CD4-positive, alpha-beta memory T cell (primary cell): ENCODE data around the gene SLC7A5. TPM values are rescaled to one million over a fixed set of nuclear protein-coding genes. Genes with fewer than 3 reads are reported as not detected.

Experiments
- CTCF ChIA-PET: fragments of 350-600 bp; sonication (Branson Sonifier 250); formaldehyde crosslinking; loops from one replicate; lab custom pipeline; 2021; ENCODE audit warnings: inconsistent platforms; ENCODE audit not compliant: partially characterized antibody; lab: Charles Lee
- POLR2A ChIA-PET: fragments of 350-600 bp; sonication (Branson Sonifier 250); formaldehyde crosslinking; loops from one replicate; lab custom pipeline; 2021; ENCODE audit not compliant: partially characterized antibody; lab: Charles Lee
- DNase-seq, 5 donors: peaks; one replicate each; pipeline versions ENCODE4 v3.0.0 to v3.0.0-alpha.2; 2020 to 2022; ENCODE audit warnings: mixed read lengths in 1 of 5
- H3K27ac ChIP-seq: one replicate; pipeline ENCODE4 v1.7.0; 2013; ENCODE audit warnings: low read depth, low read length
- H3K27me3 ChIP-seq: 2 replicates; pipeline ENCODE4 v1.7.0; 2013; ENCODE audit warnings: mild to moderate bottlenecking, low read length, moderate library complexity; ENCODE audit not compliant: insufficient read depth
- H3K36me3 ChIP-seq: 2 replicates; pipeline ENCODE4 v1.7.0; 2013; ENCODE audit warnings: mild to moderate bottlenecking, low read length, moderate library complexity; ENCODE audit not compliant: insufficient read depth
- H3K4me1 ChIP-seq: 2 replicates; pipeline ENCODE4 v1.7.0; 2013; ENCODE audit warnings: mild to moderate bottlenecking, low read length, moderate library complexity; ENCODE audit not compliant: insufficient read depth
- H3K4me3 ChIP-seq, 2 donors: one replicate each; pipeline ENCODE4 v1.7.0; 2013; ENCODE audit warnings: low read length in 2 of 2, mild to moderate bottlenecking in 1 of 2
- H3K9me3 ChIP-seq, 2 donors: one replicate each; pipeline ENCODE4 v1.7.0; 2013; ENCODE audit warnings: low read length in 2 of 2, control low read depth in 1 of 2; ENCODE audit not compliant: control insufficient read depth in 1 of 2
- H3K27ac Mint-ChIP-seq, 7 donors: one replicate each; pipeline ENCODE4 v1.8.0; 2020 to 2021; ENCODE audit warnings: mixed read lengths in 7 of 7, mild to moderate bottlenecking in 6 of 7, inconsistent platforms in 3 of 7, moderate library complexity in 3 of 7
- H3K27me3 Mint-ChIP-seq, 2 donors: one replicate each; pipeline ENCODE4 v1.8.0; 2020 to 2021; ENCODE audit warnings: mixed read lengths in 2 of 2
- H3K36me3 Mint-ChIP-seq, 2 donors: one replicate each; pipeline ENCODE4 v1.8.0; 2020 to 2021; ENCODE audit warnings: mixed read lengths in 2 of 2, inconsistent platforms in 1 of 2, mild to moderate bottlenecking in 1 of 2
- H3K4me1 Mint-ChIP-seq, 4 donors: one replicate each; pipeline ENCODE4 v1.8.0; 2020 to 2021; ENCODE audit warnings: mixed read lengths in 4 of 4, mild to moderate bottlenecking in 1 of 4
- H3K4me3 Mint-ChIP-seq, 8 donors: one replicate each; pipeline ENCODE4 v1.8.0; 2020 to 2021; ENCODE audit warnings: mixed read lengths in 8 of 8, mild to moderate bottlenecking in 7 of 8, moderate library complexity in 6 of 8, inconsistent platforms in 3 of 8
- H3K9me3 Mint-ChIP-seq, 8 donors: one replicate each; pipeline ENCODE4 v1.8.0; 2020 to 2021; ENCODE audit warnings: mixed read lengths in 8 of 8, mild to moderate bottlenecking in 5 of 8, inconsistent platforms in 3 of 8, moderate library complexity in 1 of 8
- intact Hi-C: fragments of 100-400 bp; cut with micrococcal nuclease; formaldehyde crosslinking; loops from one replicate; pipeline ENCODE4 v1.15.1; 2023
- polyA plus RNA-seq, 2 donors: library from polyadenylated mRNA; unstranded; fragments of 300-500 nt; fragmentation: Illumina TruSeq; gene quantifications; one replicate each; pipeline ENCODE4 v1.2.3, GENCODE V29; 2021
- total RNA-seq, 2 experiments: library from RNA; stranded (reverse); gene quantifications; one replicate each; pipeline ENCODE4 v1.2.3, GENCODE V29; 2021

The SLC7A5 gene
- total and polyA plus RNA-seq, 4 experiments from 2014 or later = 3.5 to 13.5 (median 9.2) TPM

DNA sequence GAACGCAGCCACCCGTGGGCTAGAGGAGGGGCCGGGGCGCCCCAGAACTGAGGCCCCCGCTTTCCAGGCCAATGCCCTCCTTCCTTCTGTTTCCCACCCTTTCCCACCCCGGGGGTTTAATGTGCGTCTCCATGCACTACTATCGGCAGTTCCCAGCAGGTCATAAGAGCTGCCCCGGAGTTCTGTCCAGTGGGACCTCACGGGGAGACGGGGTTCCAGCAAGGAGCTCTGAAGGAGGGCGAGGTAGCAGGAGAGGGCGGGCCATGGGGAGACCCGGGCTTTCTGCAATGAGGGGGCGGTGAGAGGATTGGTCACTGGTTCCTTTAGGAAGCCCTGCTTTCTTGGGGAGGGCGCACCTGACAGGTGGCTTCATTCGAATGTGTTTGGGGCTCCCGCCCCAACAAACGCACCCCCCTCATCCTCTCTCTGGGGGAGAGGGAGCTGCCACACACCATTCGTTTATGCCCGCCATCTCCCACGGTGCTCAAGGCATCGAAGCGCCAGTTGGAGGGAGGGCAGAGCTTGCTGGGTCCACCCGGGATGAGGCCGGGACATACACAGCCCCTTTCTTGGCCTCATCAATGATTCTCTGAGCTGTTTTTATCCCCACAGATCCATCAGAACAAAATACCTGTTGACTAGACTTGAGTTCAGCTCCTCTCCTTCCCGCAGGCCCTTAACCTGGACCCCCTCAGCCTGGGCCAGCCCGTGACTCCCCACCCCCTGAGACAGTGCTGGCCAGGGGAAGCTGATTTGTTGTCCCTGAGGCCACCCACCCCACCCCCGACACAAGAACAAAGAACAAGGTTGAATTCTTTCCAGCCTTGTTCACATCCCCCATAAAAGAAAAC is 44.1 kb downstream of the SLC7A5 start:
- Histone ChIP-seq H3K9me3 (no peaks in the 10 kb centered on the region), H3K4me1 (peaks cover 6% of the 10 kb centered on the region), H3K27ac (no peak overlapping the region), H3K27me3 (no peaks in the 10 kb centered on the region), H3K36me3 (no peaks in the 10 kb centered on the region), H3K4me3 (no peak overlapping the region)
- H3K27me3 Mint-ChIP-seq = no peaks in the 10 kb centered on the region
- ChIA-PET POLR2A (no interaction called here), CTCF (interaction anchor here (1.2 kb wide), 1 partner anchor 24 kb away, joined by 3 read pairs; no protein-coding TSS in a partner anchor)
- H3K27ac Mint-ChIP-seq = peak overlapping the region in 1 of 7 donors; percentile 90
- peaks cover 0 to 7% of the 10 kb centered on the region in 2 donors for H3K36me3 Mint-ChIP-seq
- intact Hi-C loops = no loop called here
- H3K4me1 Mint-ChIP-seq = peaks cover 0 to 13% (median 2%) of the 10 kb centered on the region in 4 donors
- no peaks in the 10 kb centered on the region for H3K9me3 Mint-ChIP-seq
- peak in 1 of 5 donors; percentile 37 for DNase-seq
- peak overlapping the region in 1 of 8 donors; percentile 7 for H3K4me3 Mint-ChIP-seq

DNA sequence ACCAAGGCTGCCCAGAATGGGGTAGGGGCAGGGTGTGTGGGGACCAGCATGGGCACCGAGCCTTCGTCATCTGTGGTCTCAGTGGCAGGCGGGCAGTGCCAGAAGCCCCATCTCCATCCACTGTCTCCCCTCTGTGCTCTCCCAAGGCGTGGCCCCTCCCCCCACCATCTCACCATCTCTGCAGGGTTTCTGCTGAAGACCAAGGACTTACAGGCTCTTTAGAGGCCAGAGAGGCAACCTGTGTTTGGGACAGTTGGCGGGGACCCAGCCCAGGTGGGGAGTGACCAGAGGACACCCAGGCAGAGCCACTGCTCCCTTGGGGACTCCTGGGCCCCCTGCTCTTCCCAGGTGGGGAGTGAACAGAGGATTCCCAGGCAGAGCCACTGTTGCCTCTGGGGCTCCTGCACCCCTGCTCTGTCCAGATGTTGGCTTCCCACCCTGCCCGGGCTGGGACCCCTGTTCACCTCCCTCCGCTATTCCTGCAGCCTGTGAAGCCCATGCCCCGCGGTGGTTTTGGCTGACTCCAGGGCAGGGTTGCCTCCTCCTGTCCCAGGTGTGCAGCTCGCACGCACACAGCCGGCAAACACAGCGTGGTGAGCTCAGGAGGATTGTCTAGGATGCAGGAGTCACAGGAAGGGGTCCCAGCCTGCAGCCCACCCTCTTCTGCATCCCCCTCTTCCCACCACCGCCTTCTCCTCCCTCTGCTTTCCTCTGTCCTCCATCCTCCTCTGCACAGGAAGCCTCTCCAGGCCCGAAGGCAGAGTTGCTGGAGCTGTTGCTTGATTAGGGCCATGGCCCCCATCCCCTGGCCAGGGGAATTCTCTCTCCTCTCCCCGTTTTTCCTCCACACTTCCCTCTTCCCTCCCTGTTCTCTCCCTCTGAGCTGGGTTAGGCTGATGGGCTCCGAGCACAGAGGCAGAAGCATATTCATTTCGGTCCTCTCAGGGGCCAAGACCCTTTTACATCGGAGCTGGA is 45.0 kb downstream of the SLC7A5 start:
- H3K36me3 Mint-ChIP-seq = peaks cover 0 to 2% of the 10 kb centered on the region in 2 donors
- H3K27me3 ChIP-seq = no peaks in the 10 kb centered on the region
- ChIA-PET POLR2A (no interaction called here), CTCF (interaction anchor here (1.2 kb wide), 1 partner anchor 25 kb away, joined by 3 read pairs; no protein-coding TSS in a partner anchor)
- no peaks in the 10 kb centered on the region for H3K9me3 ChIP-seq
- H3K27ac ChIP-seq = no peak overlapping the region
- no peaks in the 10 kb centered on the region for H3K36me3 ChIP-seq
- peak overlapping the region in 1 of 8 donors; percentile 20 for H3K4me3 Mint-ChIP-seq
- H3K27me3 Mint-ChIP-seq = no peaks in the 10 kb centered on the region
- peaks cover 0 to 13% (median 2%) of the 10 kb centered on the region in 4 donors for H3K4me1 Mint-ChIP-seq
- peak in 1 of 5 donors; percentile 46 for DNase-seq
- H3K4me1 ChIP-seq = peaks cover 6% of the 10 kb centered on the region
- intact Hi-C loops = no loop called here
- H3K9me3 Mint-ChIP-seq = no peaks in the 10 kb centered on the region
- no peak overlapping the region for H3K4me3 ChIP-seq
- peak overlapping the region in 2 of 7 donors; percentile 3 to 90 for H3K27ac Mint-ChIP-seq

DNA sequence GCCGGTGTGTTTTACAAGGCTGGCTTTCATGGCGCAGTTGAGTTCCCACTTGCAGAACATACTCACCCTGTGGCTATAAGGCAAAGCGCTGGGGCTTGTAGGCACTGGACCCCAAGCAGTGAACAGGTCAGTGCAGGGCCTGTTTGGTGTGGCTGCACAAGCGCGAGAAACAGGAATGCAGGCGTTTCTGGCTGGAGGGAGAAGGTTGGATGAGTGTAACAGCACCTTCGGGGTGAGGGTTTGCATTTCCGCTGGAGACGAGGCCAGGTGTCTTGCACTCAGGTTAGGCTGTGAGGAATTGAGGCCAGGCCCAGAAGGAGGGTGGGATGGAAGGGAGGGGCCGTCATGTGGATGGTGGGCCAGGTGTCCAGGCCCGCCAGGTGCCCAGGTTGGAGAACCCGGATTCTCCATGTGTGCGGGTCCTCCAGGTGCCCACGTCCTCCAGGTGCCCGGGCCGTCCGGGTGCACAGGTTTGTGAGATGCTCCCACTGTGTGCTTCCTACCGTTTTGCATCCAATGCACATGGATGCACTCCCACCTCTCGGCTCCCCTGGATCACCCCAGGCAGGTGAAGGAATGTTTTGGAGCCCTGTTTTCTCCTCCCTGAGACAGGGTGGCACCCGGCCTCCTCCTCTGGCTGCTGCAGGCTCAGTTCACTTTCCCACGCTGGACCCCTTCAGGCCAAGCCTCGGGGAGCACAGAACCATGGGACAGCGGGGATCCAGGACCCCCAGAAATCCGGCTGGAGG is 46.0 kb downstream of the SLC7A5 start:
- Histone ChIP-seq H3K9me3 (no peaks in the 10 kb centered on the region), H3K27me3 (no peaks in the 10 kb centered on the region), H3K36me3 (no peaks in the 10 kb centered on the region), H3K4me1 (peaks cover 6% of the 10 kb centered on the region), H3K27ac (no peak overlapping the region), H3K4me3 (no peak overlapping the region)
- DNase-seq = peak in 1 of 5 donors; percentile 33
- CTCF ChIA-PET = no interaction called here
- Mint-ChIP-seq H3K36me3 (peaks cover 0 to 2% of the 10 kb centered on the region in 2 donors), H3K9me3 (peaks cover 0 to 6% (median 4%) of the 10 kb centered on the region in 8 donors), H3K27ac (peak overlapping the region in 2 of 7 donors; percentile 62 to 90), H3K4me3 (no peak overlapping the region), H3K27me3 (no peaks in the 10 kb centered on the region), H3K4me1 (peaks cover 0 to 13% (median 2%) of the 10 kb centered on the region in 4 donors)
- POLR2A ChIA-PET = no interaction called here
- intact Hi-C loops = no loop called here

DNA sequence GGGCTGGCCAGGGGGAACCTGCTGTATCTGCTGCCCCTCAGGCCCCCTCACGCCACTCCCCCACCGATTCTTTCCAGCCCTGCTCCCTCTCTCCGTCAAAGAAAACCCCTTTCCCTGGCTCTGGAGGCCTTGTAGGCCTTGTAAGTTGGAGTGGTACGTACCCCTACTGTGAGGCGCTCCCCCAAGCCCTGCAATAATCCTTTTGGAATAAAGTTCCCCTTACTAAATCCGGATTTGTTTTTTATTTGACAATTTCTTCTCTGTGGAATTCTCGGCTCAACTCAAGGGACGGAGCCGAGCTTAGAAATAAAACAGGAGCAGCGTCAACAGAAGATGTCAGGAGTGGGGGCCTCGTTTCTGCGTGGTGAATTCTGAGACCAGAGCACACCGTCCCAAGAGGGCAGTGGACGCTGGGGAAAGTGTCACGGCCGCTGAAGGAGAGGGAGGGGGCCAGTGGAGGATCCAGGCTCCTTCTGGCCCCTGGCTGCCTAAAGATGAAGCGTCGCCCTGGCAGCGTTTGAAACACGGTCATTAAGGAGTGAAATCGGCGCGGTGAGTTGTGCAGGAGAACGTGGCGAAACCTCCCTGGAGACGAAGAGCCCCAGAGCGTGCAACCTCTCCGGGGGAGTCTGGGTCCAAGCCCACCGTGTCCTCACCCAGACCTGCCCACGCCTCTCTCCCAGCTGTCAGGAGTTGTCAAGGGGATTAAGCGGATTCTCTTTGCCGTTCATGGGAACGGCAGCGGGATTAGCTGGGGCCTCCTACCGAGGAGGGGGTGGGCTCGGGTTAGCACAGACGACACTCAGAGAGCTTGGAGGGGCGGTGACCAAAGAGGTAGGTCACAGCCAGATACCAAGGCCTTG is 47.0 kb downstream of the SLC7A5 start:
- Mint-ChIP-seq H3K9me3 (peaks cover 0 to 14% (median 6%) of the 10 kb centered on the region in 8 donors), H3K27me3 (no peaks in the 10 kb centered on the region), H3K4me3 (no peak overlapping the region), H3K27ac (peak overlapping the region in 1 of 7 donors; percentile 90), H3K36me3 (peaks cover 0 to 2% of the 10 kb centered on the region in 2 donors), H3K4me1 (peaks cover 0 to 13% (median 2%) of the 10 kb centered on the region in 4 donors)
- intact Hi-C loops = no loop called here
- POLR2A ChIA-PET = no interaction called here
- H3K4me1 ChIP-seq = peaks cover 6% of the 10 kb centered on the region
- DNase-seq = no peak
- H3K9me3 ChIP-seq = no peaks in the 10 kb centered on the region
- CTCF ChIA-PET = interaction anchor here (1.1 to 1.3 kb wide), 2 partner anchors 42 to 44 kb away, joined by 4 to 6 read pairs; no protein-coding TSS in a partner anchor
- no peak overlapping the region for H3K4me3 ChIP-seq
- no peaks in the 10 kb centered on the region for H3K36me3 ChIP-seq
- no peaks in the 10 kb centered on the region for H3K27me3 ChIP-seq
- H3K27ac ChIP-seq = no peak overlapping the region

DNA sequence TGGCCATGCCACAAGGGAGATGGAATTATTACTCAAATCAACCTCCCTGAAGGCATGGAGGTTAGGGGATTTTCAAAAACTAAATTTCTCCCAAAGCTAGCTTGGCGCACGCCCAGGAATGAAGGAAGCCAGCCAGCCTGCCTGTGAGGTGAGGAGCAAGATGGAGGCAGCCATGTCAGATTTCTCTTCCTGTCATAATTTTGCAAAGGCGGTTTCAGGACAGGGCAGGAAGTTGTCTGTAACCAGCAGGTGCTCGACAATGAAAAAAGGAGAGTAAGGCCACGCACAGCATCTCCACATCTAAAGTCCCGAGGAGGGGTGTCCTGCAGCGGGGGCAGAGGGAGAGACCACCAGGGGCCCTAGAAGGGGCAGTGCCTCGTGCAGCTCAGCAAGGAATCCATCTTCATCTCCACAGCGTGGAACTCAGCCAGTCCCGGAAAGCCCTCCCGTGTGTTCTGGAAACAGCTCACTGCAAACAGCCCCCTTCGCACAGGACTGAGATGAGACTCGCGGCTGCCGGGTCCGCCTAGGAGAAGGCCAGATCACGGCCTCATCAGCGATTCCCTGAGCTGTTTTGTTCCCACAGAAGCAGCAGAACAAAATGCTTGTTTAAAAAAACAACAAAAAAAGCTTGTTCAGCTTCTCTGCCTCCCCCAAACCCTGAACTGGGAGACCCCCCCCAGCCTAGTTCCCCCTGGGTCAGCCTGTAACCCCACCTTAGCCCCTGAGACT is 47.8 kb downstream of the SLC7A5 start:
- Histone ChIP-seq H3K36me3 (no peaks in the 10 kb centered on the region), H3K4me1 (peaks cover 6% of the 10 kb centered on the region), H3K4me3 (no peak overlapping the region), H3K27ac (no peak overlapping the region), H3K9me3 (peaks cover 0 to 3% of the 10 kb centered on the region in 2 donors), H3K27me3 (no peaks in the 10 kb centered on the region)
- Mint-ChIP-seq H3K4me3 (no peak overlapping the region), H3K9me3 (peaks cover 0 to 21% (median 12%) of the 10 kb centered on the region in 8 donors), H3K4me1 (peaks cover 0 to 13% (median 2%) of the 10 kb centered on the region in 4 donors), H3K27me3 (no peaks in the 10 kb centered on the region), H3K36me3 (peaks cover 0 to 2% of the 10 kb centered on the region in 2 donors), H3K27ac (peak overlapping the region in 1 of 7 donors; percentile 90)
- ChIA-PET POLR2A (no interaction called here), CTCF (interaction anchor here (1.1 to 1.3 kb wide), 2 partner anchors 42 to 43 kb away, joined by 4 to 6 read pairs; no protein-coding TSS in a partner anchor)
- no peak for DNase-seq
- intact Hi-C loops = no loop called here
